Measurements from ENCODE around the gene LENG1.

The LENG1 gene

GRCh38 chr19:54106716-54107115 is 52.8 kb downstream of the LENG1 start:
- no peak for DNase-seq

- DNase-seq, result no peak
Measured at GRCh38 chr19:54105796-54106195, 53.7 kb downstream of the LENG1 start.
